ENCODE data around the gene ANKRD13A.

- TF ChIP-seq CTCF (IDR thresholded peaks at IDR 0.05; ENCODE audit: extremely low read depth in 1 of 2, insufficient read depth in 1 of 2, low read depth in 1 of 2, low read length in 2 of 2) (no peak), EZH2 (IDR thresholded peaks at IDR 0.05; ENCODE audit: borderline replicate concordance, low read depth, low read length, severe bottlenecking) (no peak), POLR2A (IDR thresholded peaks at IDR 0.05; ENCODE audit: low read depth, low read length) (no peak)
Observed at GRCh38 chr12:110028323-110028722, 29.1 kb downstream of the ANKRD13A start.
